HL-60 (cell line): ENCODE data around the gene TAOK3.

Source experiments
- CTCF ChIP-seq: IDR thresholded peaks from one replicate; pipeline ENCODE4 v1.5.1; 2011; ENCODE audit warnings: low read length, control low read depth, inconsistent platforms; ENCODE audit not compliant: insufficient read depth
- GABPA ChIP-seq: IDR thresholded peaks from 2 replicates; pipeline ENCODE4 v1.6.1; 2012; ENCODE audit warnings: low read depth
- POLR2AphosphoS5 ChIP-seq: IDR thresholded peaks from 2 replicates; pipeline ENCODE4 v1.6.1; 2012; ENCODE audit warnings: low read depth
- REST ChIP-seq: IDR thresholded peaks from 2 replicates; pipeline ENCODE4 v1.6.1; 2012; ENCODE audit warnings: low read depth; ENCODE audit not compliant: insufficient replicate concordance
- SPI1 ChIP-seq: IDR thresholded peaks from 2 replicates; pipeline ENCODE4 v1.6.1; 2012; ENCODE audit warnings: low read depth, mild to moderate bottlenecking, borderline replicate concordance

GRCh38 chr12:118271183-118271582 is 101.5 kb downstream of the TAOK3 start:
- TF ChIP-seq POLR2AphosphoS5 (no peak), CTCF (no peak), GABPA (no peak), SPI1 (no peak), REST (no peak)
